GM12891 (cell line): ENCODE data around the gene NAALADL2.

Experiments used
- PAX5 ChIP-seq: IDR thresholded peaks from 2 replicates; pipeline ENCODE4 v1.6.1; 2011; ENCODE audit warnings: low read length, moderate library complexity, mild to moderate bottlenecking; ENCODE audit not compliant: insufficient read depth, severe bottlenecking
- POLR2A ChIP-seq: IDR thresholded peaks from 2 replicates; pipeline ENCODE4 v1.6.1; 2011; ENCODE audit warnings: low read depth, low read length, control low read depth
- POLR2AphosphoS5 ChIP-seq: IDR thresholded peaks from 2 replicates; pipeline ENCODE4 v1.6.1; 2011; ENCODE audit warnings: low read depth, low read length, control low read depth
- POU2F2 ChIP-seq: IDR thresholded peaks from 2 replicates; pipeline ENCODE4 v1.6.1; 2011; ENCODE audit warnings: low read depth, mild to moderate bottlenecking, control low read depth, low read length, moderate library complexity
- SPI1 ChIP-seq: IDR thresholded peaks from 2 replicates; pipeline ENCODE4 v1.6.1; 2011; ENCODE audit warnings: low read depth, low read length, control low read depth
- TAF1 ChIP-seq: IDR thresholded peaks from 2 replicates; pipeline ENCODE4 v1.6.1; 2011; ENCODE audit warnings: low read depth, low read length, control low read depth

DNA sequence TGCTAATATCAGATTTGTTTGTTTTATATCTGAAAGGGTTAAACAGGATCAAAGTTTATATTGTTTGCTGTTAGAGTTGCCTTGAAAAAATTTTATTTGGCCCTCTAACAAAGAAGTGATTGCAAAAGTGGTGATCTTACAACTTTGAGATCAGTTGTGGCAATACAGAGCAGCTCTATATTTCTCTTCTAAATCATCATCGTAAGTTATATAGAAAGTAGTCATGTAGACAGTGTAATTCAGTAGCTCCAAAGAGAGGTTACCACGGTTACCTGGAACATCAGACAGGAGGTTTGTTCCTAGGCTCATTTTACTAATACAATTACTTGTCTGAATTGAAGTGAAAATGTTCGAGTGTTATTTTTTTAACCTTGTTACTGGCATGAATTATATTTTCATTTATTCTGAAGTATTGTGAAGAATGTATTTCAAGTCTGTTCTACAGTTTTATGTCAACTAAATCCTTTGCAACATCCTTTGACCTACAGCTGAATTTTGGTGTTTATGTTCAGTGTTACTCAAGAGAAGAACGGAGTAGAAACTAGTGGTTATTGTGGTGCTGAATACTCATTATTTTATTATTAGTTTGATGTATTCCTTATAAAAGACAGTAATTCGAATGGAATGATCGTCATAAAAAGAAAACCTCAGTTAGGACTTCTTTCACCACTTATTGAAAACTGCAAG lies 214.2 kb downstream of the NAALADL2 start:
- TF ChIP-seq POLR2AphosphoS5: no peak
- no peak for TF ChIP-seq POLR2A
- no peak for TF ChIP-seq POU2F2
- TF ChIP-seq TAF1: no peak
- TF ChIP-seq SPI1: no peak
- no peak for TF ChIP-seq PAX5
